ENCODE data around the gene LOC101059915.
"Not testable (repeated sequence)": the region's sequence is repeated elsewhere in the genome, so short reads cannot be mapped to it uniquely, and the experiment has no call there.

GRCh38 chrX:71716323-71716722, 49.0 kb downstream of the LOC101059915 start:
- not testable (repeated sequence) for TF ChIP-seq CTCF (IDR thresholded peaks at IDR 0.05; ENCODE audit: low read depth, low read length, poor library complexity, severe bottlenecking); EZH2phosphoT487 (IDR thresholded peaks at IDR 0.05; ENCODE audit: borderline replicate concordance, low read length)
